K562 (cell line): ENCODE measurements around the gene RNASE8. TPM values are rescaled to one million over a fixed set of nuclear protein-coding genes. Genes with fewer than 3 reads are reported as not detected.

Experiments
- CSDE1 ChIP-seq, 2 experiments: fragments of 450-650 bp; IDR thresholded peaks; 2 replicates each; pipeline ENCODE4 v1.6.1; 2016; ENCODE audit warnings: mild to moderate bottlenecking in 1 of 2
- ETV1 ChIP-seq: fragments of 450-650 bp; conservative IDR thresholded peaks from 2 replicates; pipeline ENCODE4 v1.6.1; 2016; ENCODE audit warnings: missing genetic modification characterization, control low read depth, low read depth, missing compliant biosample characterization
- GABPB2 ChIP-seq: fragments of 250-450 bp; sonication (Bioruptor Pico); conservative IDR thresholded peaks from 2 replicates; pipeline ENCODE4 v1.5.1; 2021; ENCODE audit warnings: mild to moderate bottlenecking
- HDAC1 ChIP-seq, 2 experiments: fragments of 450-650 bp; IDR thresholded peaks; 2 replicates each; pipeline ENCODE4 v1.6.1; 2016 to 2017; ENCODE audit warnings: inconsistent platforms in 1 of 2, mild to moderate bottlenecking in 1 of 2, moderate library complexity in 1 of 2
- NR2C1 ChIP-seq, 2 experiments: fragments of 450-650 bp; IDR thresholded peaks; 2 replicates each; pipeline ENCODE4 v1.6.1; 2017; ENCODE audit warnings: mild to moderate bottlenecking in 2 of 2, antibody characterized with exemption in 1 of 2, inconsistent platforms in 1 of 2, missing compliant biosample characterization in 1 of 2, missing genetic modification characterization in 1 of 2
- OTX1 ChIP-seq: fragments of 450-650 bp; formaldehyde crosslinking; IDR thresholded peaks from 2 replicates; pipeline ENCODE4 v1.4.0; 2022; ENCODE audit warnings: mild to moderate bottlenecking
- PHF20 ChIP-seq: fragments of 450-650 bp; IDR thresholded peaks from 2 replicates; pipeline ENCODE4 v1.6.1; 2018; ENCODE audit not compliant: partially characterized antibody
- SIX5 ChIP-seq, 2 experiments: IDR thresholded peaks; 2 replicates each; pipeline ENCODE4 v1.6.1; 2011; ENCODE audit warnings: low read length in 2 of 2, borderline replicate concordance in 1 of 2, low read depth in 1 of 2, mild to moderate bottlenecking in 1 of 2, moderate library complexity in 1 of 2; ENCODE audit not compliant: insufficient read depth in 1 of 2
- SPI1 ChIP-seq: IDR thresholded peaks from 2 replicates; pipeline ENCODE4 v1.6.1; 2011; ENCODE audit warnings: low read depth, low read length, control low read depth, borderline replicate concordance
- ZNF431 ChIP-seq: sonication (generic); formaldehyde crosslinking; IDR thresholded peaks from 2 replicates; pipeline ENCODE4 v1.8.0; 2022; ENCODE audit warnings: mild to moderate bottlenecking, missing genetic modification reagents
- polyA plus RNA-seq, 8 experiments: library from polyadenylated mRNA; depleted of rRNA in 4 of 8; stranded (reverse) in 5 of 8; unstranded in 3 of 8; fragments of >200 nt; fragmentation: Nextera tagmentation in 2 of 8; fragmentation: Illumina TruSeq in 1 of 8; extraction: Ambion mirVana in 2 of 8; extraction: Trizol in 1 of 8; gene quantifications; 2 replicates each; pipeline versions ENCODE4 v1.2.1 to v1.2.3, GENCODE V29; 2011 to 2014; ENCODE audit warnings: inconsistent platforms in 1 of 8, missing spikeins in 1 of 8
- total RNA-seq, 7 experiments: library from RNA; depleted of rRNA in 6 of 7; stranded (reverse); fragments of >200 nt in 6 of 7; fragmentation: Illumina TruSeq in 2 of 7; extraction: Trizol in 2 of 7; gene quantifications; 2 replicates each; pipeline versions ENCODE4 v1.2.1 to v1.2.3, GENCODE V29; 2011 to 2021; ENCODE audit warnings: low replicate concordance in 1 of 7
- TF ChIP-seq, protein P1 (sequence below): IDR thresholded peaks from 2 replicates; pipeline ENCODE4 v1.6.1; 2014; ENCODE audit warnings: antibody characterized with exemption
- TF ChIP-seq, protein P2 (sequence below), 2 experiments: IDR thresholded peaks; 2 replicates each; pipeline ENCODE4 v1.6.1; 2012; ENCODE audit warnings: improper control_type of control experiment in 2 of 2, low read depth in 2 of 2, low read length in 2 of 2, borderline replicate concordance in 1 of 2
- TF ChIP-seq, protein P3 (sequence below): fragments of 250-450 bp; sonication (Bioruptor Pico); IDR thresholded peaks from 2 replicates; pipeline ENCODE4 v1.4.0; 2020
- TF ChIP-seq, protein P4 (sequence below): sonication (generic); formaldehyde crosslinking; IDR thresholded peaks from 2 replicates; pipeline ENCODE4 v1.5.0; 2020; ENCODE audit warnings: missing genetic modification reagents
- TF ChIP-seq, protein P5 (sequence below): sonication (generic); formaldehyde crosslinking; IDR thresholded peaks from 2 replicates; pipeline ENCODE4 v1.9.0; 2022; ENCODE audit warnings: mild to moderate bottlenecking, missing genetic modification reagents
- TF ChIP-seq, protein P6 (sequence below): fragments of 450-650 bp; formaldehyde crosslinking; IDR thresholded peaks from 2 replicates; pipeline ENCODE4 v1.4.0; 2022; ENCODE audit warnings: missing genetic modification characterization

Gene RNASE8
- total and polyA plus RNA-seq, 9 of the 15 experiments (the other 6 are each of a cell fraction or from before 2014, with no cell fraction given): not detected

DNA sequence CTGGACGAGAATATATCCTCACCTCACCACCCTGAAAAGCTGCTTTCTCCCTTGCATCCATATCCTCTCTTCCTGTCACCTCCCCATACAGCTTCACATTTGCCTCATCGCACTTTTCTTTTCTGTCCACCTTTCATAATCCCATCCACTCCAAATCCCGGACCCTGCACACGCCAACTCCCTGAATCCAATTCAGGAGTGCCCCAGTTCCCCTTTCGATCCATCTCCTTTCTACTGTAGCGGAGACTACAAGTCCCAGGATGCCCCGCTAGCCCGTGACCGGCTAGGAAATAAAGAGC, 45.7 kb downstream of the RNASE8 start (continued):
- TF ChIP-seq, protein P1, sequence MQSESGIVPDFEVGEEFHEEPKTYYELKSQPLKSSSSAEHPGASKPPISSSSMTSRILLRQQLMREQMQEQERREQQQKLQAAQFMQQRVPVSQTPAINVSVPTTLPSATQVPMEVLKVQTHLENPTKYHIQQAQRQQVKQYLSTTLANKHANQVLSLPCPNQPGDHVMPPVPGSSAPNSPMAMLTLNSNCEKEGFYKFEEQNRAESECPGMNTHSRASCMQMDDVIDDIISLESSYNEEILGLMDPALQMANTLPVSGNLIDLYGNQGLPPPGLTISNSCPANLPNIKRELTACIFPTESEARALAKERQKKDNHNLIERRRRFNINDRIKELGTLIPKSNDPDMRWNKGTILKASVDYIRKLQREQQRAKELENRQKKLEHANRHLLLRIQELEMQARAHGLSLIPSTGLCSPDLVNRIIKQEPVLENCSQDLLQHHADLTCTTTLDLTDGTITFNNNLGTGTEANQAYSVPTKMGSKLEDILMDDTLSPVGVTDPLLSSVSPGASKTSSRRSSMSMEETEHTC: peak; percentile 70
- TF ChIP-seq, protein P2, sequence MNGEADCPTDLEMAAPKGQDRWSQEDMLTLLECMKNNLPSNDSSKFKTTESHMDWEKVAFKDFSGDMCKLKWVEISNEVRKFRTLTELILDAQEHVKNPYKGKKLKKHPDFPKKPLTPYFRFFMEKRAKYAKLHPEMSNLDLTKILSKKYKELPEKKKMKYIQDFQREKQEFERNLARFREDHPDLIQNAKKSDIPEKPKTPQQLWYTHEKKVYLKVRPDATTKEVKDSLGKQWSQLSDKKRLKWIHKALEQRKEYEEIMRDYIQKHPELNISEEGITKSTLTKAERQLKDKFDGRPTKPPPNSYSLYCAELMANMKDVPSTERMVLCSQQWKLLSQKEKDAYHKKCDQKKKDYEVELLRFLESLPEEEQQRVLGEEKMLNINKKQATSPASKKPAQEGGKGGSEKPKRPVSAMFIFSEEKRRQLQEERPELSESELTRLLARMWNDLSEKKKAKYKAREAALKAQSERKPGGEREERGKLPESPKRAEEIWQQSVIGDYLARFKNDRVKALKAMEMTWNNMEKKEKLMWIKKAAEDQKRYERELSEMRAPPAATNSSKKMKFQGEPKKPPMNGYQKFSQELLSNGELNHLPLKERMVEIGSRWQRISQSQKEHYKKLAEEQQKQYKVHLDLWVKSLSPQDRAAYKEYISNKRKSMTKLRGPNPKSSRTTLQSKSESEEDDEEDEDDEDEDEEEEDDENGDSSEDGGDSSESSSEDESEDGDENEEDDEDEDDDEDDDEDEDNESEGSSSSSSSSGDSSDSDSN (IDR thresholded peaks at IDR 0.05; ENCODE audit: borderline replicate concordance in 1 of 2, low read depth in 2 of 2, low read length in 2 of 2): 0 out of 4 replicates have a peak, but pooled peaks of 1 of the 2 experiments have one; percentile 23
- TF ChIP-seq OTX1 (CRISPR knock-in tag) (0 out of 2 replicates have a peak, but pooled peaks have one; percentile 57), CSDE1 (IDR thresholded peaks at IDR 0.05) (0 out of 4 replicates have a peak, but pooled peaks of 1 of the 2 experiments have one; percentile 16), HDAC1 (IDR thresholded peaks at IDR 0.05) (0 out of 4 replicates have a peak, but pooled peaks of 1 of the 2 experiments have one; percentile 19), ETV1 (0 out of 2 replicates have a peak, but pooled peaks have one; percentile 33), PHF20 (peak; percentile 11), NR2C1 (IDR thresholded peaks at IDR 0.05) (no peak), NR2C1 (tag; IDR thresholded peaks at IDR 0.05) (peak; percentile 88), ZNF431 (CRISPR knock-in tag) (0 out of 2 replicates have a peak, but pooled peaks have one; percentile 2), SPI1 (peak; percentile 93), GABPB2 (CRISPR knock-in tag) (no peak), SIX5 (IDR thresholded peaks at IDR 0.05; ENCODE audit: borderline replicate concordance in 1 of 2, insufficient read depth in 1 of 2, low read depth in 1 of 2, low read length in 2 of 2) (peak in 1 of 2 experiments; percentile 83)
- TF ChIP-seq, protein P3, sequence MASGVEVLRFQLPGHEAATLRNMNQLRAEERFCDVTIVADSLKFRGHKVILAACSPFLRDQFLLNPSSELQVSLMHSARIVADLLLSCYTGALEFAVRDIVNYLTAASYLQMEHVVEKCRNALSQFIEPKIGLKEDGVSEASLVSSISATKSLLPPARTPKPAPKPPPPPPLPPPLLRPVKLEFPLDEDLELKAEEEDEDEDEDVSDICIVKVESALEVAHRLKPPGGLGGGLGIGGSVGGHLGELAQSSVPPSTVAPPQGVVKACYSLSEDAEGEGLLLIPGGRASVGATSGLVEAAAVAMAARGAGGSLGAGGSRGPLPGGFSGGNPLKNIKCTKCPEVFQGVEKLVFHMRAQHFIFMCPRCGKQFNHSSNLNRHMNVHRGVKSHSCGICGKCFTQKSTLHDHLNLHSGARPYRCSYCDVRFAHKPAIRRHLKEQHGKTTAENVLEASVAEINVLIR: no peak
- TF ChIP-seq, protein P4, sequence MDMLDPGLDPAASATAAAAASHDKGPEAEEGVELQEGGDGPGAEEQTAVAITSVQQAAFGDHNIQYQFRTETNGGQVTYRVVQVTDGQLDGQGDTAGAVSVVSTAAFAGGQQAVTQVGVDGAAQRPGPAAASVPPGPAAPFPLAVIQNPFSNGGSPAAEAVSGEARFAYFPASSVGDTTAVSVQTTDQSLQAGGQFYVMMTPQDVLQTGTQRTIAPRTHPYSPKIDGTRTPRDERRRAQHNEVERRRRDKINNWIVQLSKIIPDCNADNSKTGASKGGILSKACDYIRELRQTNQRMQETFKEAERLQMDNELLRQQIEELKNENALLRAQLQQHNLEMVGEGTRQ (CRISPR knock-in tag): peak; percentile 59
- TF ChIP-seq, protein P5, sequence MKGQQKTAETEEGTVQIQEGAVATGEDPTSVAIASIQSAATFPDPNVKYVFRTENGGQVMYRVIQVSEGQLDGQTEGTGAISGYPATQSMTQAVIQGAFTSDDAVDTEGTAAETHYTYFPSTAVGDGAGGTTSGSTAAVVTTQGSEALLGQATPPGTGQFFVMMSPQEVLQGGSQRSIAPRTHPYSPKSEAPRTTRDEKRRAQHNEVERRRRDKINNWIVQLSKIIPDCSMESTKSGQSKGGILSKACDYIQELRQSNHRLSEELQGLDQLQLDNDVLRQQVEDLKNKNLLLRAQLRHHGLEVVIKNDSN (CRISPR knock-in tag): peak; percentile 70
- TF ChIP-seq, protein P6, sequence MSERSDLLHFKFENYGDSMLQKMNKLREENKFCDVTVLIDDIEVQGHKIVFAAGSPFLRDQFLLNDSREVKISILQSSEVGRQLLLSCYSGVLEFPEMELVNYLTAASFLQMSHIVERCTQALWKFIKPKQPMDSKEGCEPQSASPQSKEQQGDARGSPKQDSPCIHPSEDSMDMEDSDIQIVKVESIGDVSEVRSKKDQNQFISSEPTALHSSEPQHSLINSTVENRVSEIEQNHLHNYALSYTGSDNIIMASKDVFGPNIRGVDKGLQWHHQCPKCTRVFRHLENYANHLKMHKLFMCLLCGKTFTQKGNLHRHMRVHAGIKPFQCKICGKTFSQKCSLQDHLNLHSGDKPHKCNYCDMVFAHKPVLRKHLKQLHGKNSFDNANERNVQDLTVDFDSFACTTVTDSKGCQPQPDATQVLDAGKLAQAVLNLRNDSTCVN: 0 out of 2 replicates have a peak, but pooled peaks have one; percentile 13
